AG04450 (cell line): ENCODE results near the gene JAML. TPM values are rescaled to one million over a fixed set of nuclear protein-coding genes. Genes with fewer than 3 reads are reported as not detected.

Experiments used
- CTCF ChIA-PET: fragments of 300-600, 350-600 bp; formaldehyde crosslinking; extraction: SDS; loops from one replicate; lab custom pipeline; 2022; ENCODE audit warnings: antibody characterized with exemption, inconsistent platforms; lab: Charles Lee
- POLR2A ChIA-PET: fragments of 350-600 bp; formaldehyde crosslinking; extraction: SDS; loops from one replicate; lab custom pipeline; 2021; ENCODE audit warnings: antibody characterized with exemption, inconsistent platforms; lab: Yijun Ruan, JAX
- DNase-seq: peaks from one replicate; pipeline ENCODE4 v3.0.0-alpha.2; 2011; ENCODE audit warnings: low read depth, low spot score
- H3K27ac ChIP-seq: one replicate; pipeline ENCODE4 v1.5.1; 2012; ENCODE audit warnings: low read depth, low read length, control low read depth
- H3K27me3 ChIP-seq: one replicate; pipeline ENCODE4 v1.6.0; 2012; ENCODE audit warnings: low read length; ENCODE audit not compliant: control insufficient read depth, insufficient read depth
- H3K4me3 ChIP-seq: 2 replicates; pipeline ENCODE4 v1.5.1; 2011; ENCODE audit warnings: mild to moderate bottlenecking, low read depth, low read length, control low read depth
- H3K9me3 ChIP-seq: 2 replicates; pipeline ENCODE4 v1.5.1; 2012; ENCODE audit warnings: low read length; ENCODE audit not compliant: control insufficient read depth, insufficient read depth
- CTCF ChIP-seq: IDR thresholded peaks from 2 replicates; pipeline ENCODE4 v1.5.1; 2011; ENCODE audit warnings: low read depth, low read length, control low read depth, inconsistent platforms
- polyA minus RNA-seq: library from RNA; depleted of rRNA, polyadenylated mRNA; stranded (reverse); fragments of >200 nt; gene quantifications from 2 replicates; pipeline ENCODE4 v1.2.3, GENCODE V29; 2011; rRNA and poly(A)+ RNA removed
- polyA plus RNA-seq: library from polyadenylated mRNA; depleted of rRNA; stranded (reverse); fragments of >200 nt; gene quantifications from 2 replicates; pipeline ENCODE4 v1.2.3, GENCODE V29; 2011; rRNA removed

The JAML gene
- polyA plus RNA-seq (not detected in 2 replicates), polyA minus RNA-seq (not detected in 2 replicates)

- H3K9me3 ChIP-seq: no peaks in the 10 kb centered on the region
- ChIA-PET POLR2A (no interaction called here), CTCF (interaction anchor here (1.0 to 1.3 kb wide), 2 partner anchors 26 to 171 kb away, joined by 3 to 5 read pairs; no protein-coding TSS in a partner anchor)
- no peak within 1 kb of the TSS for H3K27ac ChIP-seq
- H3K4me3 ChIP-seq: no peak within 1 kb of the TSS
- DNase-seq: no peak
- no peak for TF ChIP-seq CTCF
- peaks cover 9% of the 10 kb centered on the region for H3K27me3 ChIP-seq
These were observed at the start of gene JAML for GRCh38 chr11:118224511-118225188. JAML (minus strand) TSS chr11:118225011; CDS start chr11:118214866, 10,145 bp downstream.

- no peak overlapping the region for H3K27ac ChIP-seq
- no peaks in the 10 kb centered on the region for H3K27me3 ChIP-seq
- H3K4me3 ChIP-seq: no peak overlapping the region
- ChIA-PET POLR2A (no interaction called here), CTCF (no interaction called here)
- H3K9me3 ChIP-seq: no peaks in the 10 kb centered on the region
- DNase-seq: no peak
- no peak for TF ChIP-seq CTCF
These were observed 49.4 kb upstream of the JAML start for GRCh38 chr11:118274186-118274585.

GRCh38 chr11:118272001-118272400, 47.2 kb upstream of the JAML start:
- no peak overlapping the region for H3K4me3 ChIP-seq
- TF ChIP-seq CTCF: no peak
- POLR2A ChIA-PET: no interaction called here
- no peak for DNase-seq
- H3K9me3 ChIP-seq: no peaks in the 10 kb centered on the region
- CTCF ChIA-PET: no interaction called here
- H3K27me3 ChIP-seq: peaks cover 6% of the 10 kb centered on the region
- H3K27ac ChIP-seq: no peak overlapping the region

- CTCF ChIA-PET: interaction anchor here (0.6 kb wide), 1 partner anchor 69 kb away, joined by 3 read pairs; no protein-coding TSS in a partner anchor
- Histone ChIP-seq H3K27me3 (peaks cover 36% of the 10 kb centered on the region), H3K4me3 (no peak overlapping the region), H3K27ac (no peak overlapping the region), H3K9me3 (no peaks in the 10 kb centered on the region)
- no peak for TF ChIP-seq CTCF
- POLR2A ChIA-PET: no interaction called here
- no peak for DNase-seq
These were observed 42.7 kb upstream of the JAML start for GRCh38 chr11:118267486-118267885.

- POLR2A ChIA-PET: no interaction called here
- Histone ChIP-seq H3K9me3 (no peaks in the 10 kb centered on the region), H3K27ac (no peak overlapping the region), H3K4me3 (no peak overlapping the region), H3K27me3 (peaks cover 36% of the 10 kb centered on the region)
- no peak for DNase-seq
- CTCF ChIA-PET: no interaction called here
- no peak for TF ChIP-seq CTCF
These were observed 41.1 kb upstream of the JAML start for GRCh38 chr11:118265954-118266353.
